Ishikawa (cell line): ENCODE results near the gene MEGF6.

Experiments
- CEBPB ChIP-seq: IDR thresholded peaks from 2 replicates; pipeline ENCODE4 v1.6.1; 2012
- CREB1 ChIP-seq: IDR thresholded peaks from 2 replicates; pipeline ENCODE4 v1.6.1; 2012; ENCODE audit warnings: low read depth
- EGR1 ChIP-seq: IDR thresholded peaks from 2 replicates; pipeline ENCODE4 v1.6.1; 2012
- EP300 ChIP-seq: IDR thresholded peaks from 2 replicates; pipeline ENCODE4 v1.6.1; 2012; ENCODE audit warnings: borderline replicate concordance
- FOXM1 ChIP-seq: IDR thresholded peaks from 2 replicates; pipeline ENCODE4 v1.6.1; 2012; ENCODE audit warnings: low read depth, borderline replicate concordance
- MAX ChIP-seq: IDR thresholded peaks from 2 replicates; pipeline ENCODE4 v1.6.1; 2012
- NFIC ChIP-seq: IDR thresholded peaks from 2 replicates; pipeline ENCODE4 v1.6.1; 2012
- RAD21 ChIP-seq: IDR thresholded peaks from 2 replicates; pipeline ENCODE4 v1.6.1; 2012; ENCODE audit warnings: low read depth
- REST ChIP-seq: IDR thresholded peaks from 2 replicates; pipeline ENCODE4 v1.6.1; 2012; ENCODE audit warnings: low read depth, mild to moderate bottlenecking
- TAF1 ChIP-seq: IDR thresholded peaks from 2 replicates; pipeline ENCODE4 v1.6.1; 2012; ENCODE audit warnings: low read depth, mild to moderate bottlenecking
- TCF12 ChIP-seq: IDR thresholded peaks from 2 replicates; pipeline ENCODE4 v1.6.1; 2012; ENCODE audit warnings: low read depth
- TEAD4 ChIP-seq: IDR thresholded peaks from 2 replicates; pipeline ENCODE4 v1.6.1; 2012
- USF1 ChIP-seq: IDR thresholded peaks from 2 replicates; pipeline ENCODE4 v1.6.1; 2012
- YY1 ChIP-seq: IDR thresholded peaks from 2 replicates; pipeline ENCODE4 v1.6.1; 2012; ENCODE audit warnings: low read depth
- ZBTB7A ChIP-seq: IDR thresholded peaks from 2 replicates; pipeline ENCODE4 v1.6.1; 2012; ENCODE audit warnings: low read depth

The MEGF6 gene

GRCh38 chr1:3621151-3621671 is 9.9 kb upstream of the MEGF6 start:
- TF ChIP-seq RAD21: peak; percentile 42

- TF ChIP-seq NFIC: no peak
- TF ChIP-seq YY1: no peak
- TF ChIP-seq USF1: peak; percentile 34; the same call in 1 of the 2 replicates
Observed at GRCh38 chr1:3620708-3621107, 9.4 kb upstream of the MEGF6 start.

- TF ChIP-seq TEAD4 (no peak), YY1 (no peak), CEBPB (no peak), RAD21 (peak; percentile 83)
Observed at GRCh38 chr1:3618881-3619671, 7.8 kb upstream of the MEGF6 start.

GRCh38 chr1:3618531-3618880 is 7.2 kb upstream of the MEGF6 start:
- TF ChIP-seq MAX (no peak), TAF1 (no peak), EGR1 (no peak), ZBTB7A (no peak), YY1 (no peak), NFIC (no peak)

- no peak for TF ChIP-seq TAF1
- TF ChIP-seq USF1: no peak
- no peak for TF ChIP-seq CEBPB
- TF ChIP-seq CREB1: no peak
- TF ChIP-seq EP300: no peak
- no peak for TF ChIP-seq EGR1
Observed at GRCh38 chr1:3617806-3618345, 6.6 kb upstream of the MEGF6 start.

GRCh38 chr1:3616861-3617260 is 5.6 kb upstream of the MEGF6 start:
- TF ChIP-seq CREB1 (no peak), TCF12 (no peak), MAX (no peak), REST (no peak), RAD21 (no peak), ZBTB7A (no peak), USF1 (no peak), FOXM1 (no peak), EGR1 (no peak), NFIC (no peak), EP300 (no peak), CEBPB (no peak), TEAD4 (no peak), TAF1 (no peak), YY1 (no peak)

- peak; percentile 24; the same call in 1 of the 2 replicates for TF ChIP-seq TCF12
- no peak for TF ChIP-seq ZBTB7A
- TF ChIP-seq EP300: no peak
- TF ChIP-seq FOXM1: no peak; the same call in 1 of the 2 replicates
- TF ChIP-seq RAD21: peak; percentile 87
Observed at GRCh38 chr1:3614755-3615742, 3.7 kb upstream of the MEGF6 start.
